Liver (tissue), 9 donors: ENCODE data around the gene DIAPH2. TPM values are rescaled to one million over a fixed set of nuclear protein-coding genes. Genes with fewer than 3 reads are reported as not detected.
"Not testable (repeated sequence)": the region's sequence is repeated elsewhere in the genome, so short reads cannot be mapped to it uniquely, and the experiment has no call there.

Experiments
- DNase-seq: peaks from one replicate; pipeline ENCODE4 v3.0.0-alpha.2; 2017; ENCODE audit warnings: low spot score
- H3K27ac ChIP-seq, 2 donors: one replicate each; pipeline ENCODE4 v1.7.0; 2013; ENCODE audit warnings: inconsistent platforms in 2 of 2, low read length in 2 of 2, control low read depth in 1 of 2, low read depth in 1 of 2, mild to moderate bottlenecking in 1 of 2
- H3K27me3 ChIP-seq, 4 donors: one replicate each; pipeline versions ENCODE4 v1.6.1 to v1.7.0; 2013; ENCODE audit warnings: low read length in 3 of 4, inconsistent platforms in 1 of 4, mild to moderate bottlenecking in 1 of 4, moderate library complexity in 1 of 4; ENCODE audit not compliant: control insufficient read depth in 4 of 4, insufficient read depth in 4 of 4
- H3K36me3 ChIP-seq, 4 donors: one replicate each; pipeline versions ENCODE4 v1.6.1 to v1.7.0; 2013; ENCODE audit warnings: low read length in 3 of 4, mild to moderate bottlenecking in 3 of 4, low read depth in 1 of 4, moderate library complexity in 1 of 4; ENCODE audit not compliant: control insufficient read depth in 4 of 4, insufficient read depth in 3 of 4
- H3K4me1 ChIP-seq, 4 donors: one replicate each; pipeline versions ENCODE4 v1.6.1 to v1.7.0; 2013; ENCODE audit warnings: low read length in 3 of 4, mild to moderate bottlenecking in 3 of 4, moderate library complexity in 1 of 4; ENCODE audit not compliant: control insufficient read depth in 4 of 4, insufficient read depth in 4 of 4
- H3K4me3 ChIP-seq, 3 donors: one replicate each; pipeline versions ENCODE4 v1.6.1 to v1.7.0; 2013; ENCODE audit warnings: low read length in 3 of 3, control low read depth in 1 of 3, low read depth in 1 of 3, mild to moderate bottlenecking in 1 of 3
- H3K9ac ChIP-seq, 2 donors: one replicate each; pipeline ENCODE4 v1.7.0; 2013; ENCODE audit warnings: low read length in 2 of 2, mild to moderate bottlenecking in 2 of 2, moderate library complexity in 2 of 2, control low read depth in 1 of 2, low read depth in 1 of 2
- H3K9me3 ChIP-seq, 4 donors: one replicate each; pipeline versions ENCODE4 v1.6.1 to v1.7.0; 2013; ENCODE audit warnings: low read length in 3 of 4; ENCODE audit not compliant: control insufficient read depth in 4 of 4
- CTCF ChIP-seq: fragments of 150-350 bp; IDR thresholded peaks from 2 replicates; pipeline ENCODE4 v1.5.1; 2017; ENCODE audit warnings: improper control_type of control experiment, low read depth, low read length; ENCODE audit not compliant: missing input control
- FOXA2 ChIP-seq: IDR thresholded peaks from 2 replicates; pipeline ENCODE4 v1.6.1; 2016; ENCODE audit warnings: antibody characterized with exemption
- GABPA ChIP-seq, 2 donors: IDR thresholded peaks in 1 of 2; conservative IDR thresholded peaks in 1 of 2; 2 replicates each; pipeline ENCODE4 v1.6.1; 2016; ENCODE audit warnings: antibody characterized with exemption in 2 of 2, mild to moderate bottlenecking in 1 of 2, moderate library complexity in 1 of 2
- HNF4A ChIP-seq, 2 donors: conservative IDR thresholded peaks; 2 replicates each; pipeline ENCODE4 v1.6.1; 2016; ENCODE audit warnings: antibody characterized with exemption in 2 of 2, mild to moderate bottlenecking in 2 of 2
- HNF4G ChIP-seq: IDR thresholded peaks from 2 replicates; pipeline ENCODE4 v1.6.1; 2016; ENCODE audit warnings: antibody characterized with exemption
- RXRA ChIP-seq, 2 donors: IDR thresholded peaks; 2 replicates each; pipeline ENCODE4 v1.6.1; 2017 to 2018; ENCODE audit warnings: antibody characterized with exemption in 2 of 2, mild to moderate bottlenecking in 1 of 2
- SP1 ChIP-seq: IDR thresholded peaks from 2 replicates; pipeline ENCODE4 v1.6.1; 2018; ENCODE audit warnings: antibody characterized with exemption, mild to moderate bottlenecking
- YY1 ChIP-seq: IDR thresholded peaks from 2 replicates; pipeline ENCODE4 v1.6.1; 2016; ENCODE audit warnings: antibody characterized with exemption, mild to moderate bottlenecking
- ZBTB33 ChIP-seq: IDR thresholded peaks from 2 replicates; pipeline ENCODE4 v1.6.1; 2016; ENCODE audit warnings: antibody characterized with exemption
- WGBS: extraction: QIAGEN DNeasy Blood & Tissue Kit; methylation state at CpG from one replicate; pipeline ENCODE4 v1.1.7; 2013; 5-methylcytosine and 5-hydroxymethylcytosine counted together
- polyA plus RNA-seq, 2 donors: library from polyadenylated mRNA; stranded (reverse) in 1 of 2; unstranded in 1 of 2; fragments of 200-250 nt in 1 of 2; fragments of >200 nt in 1 of 2; fragmentation: Nextera tagmentation in 1 of 2; extraction: Ambion mirVana in 1 of 2; gene quantifications; one replicate each; pipeline versions ENCODE4 v1.2.1 to v1.2.3, GENCODE V29; 2013 to 2015
- total RNA-seq, 2 donors: library from RNA; depleted of rRNA; stranded (reverse); fragments of >200 nt; gene quantifications; one replicate each; pipeline ENCODE4 v1.2.3, GENCODE V29; 2014
- donor health status: healthy.
- donor health status: healthy.
- donor health status: healthy.
- donor health status: healthy.
- donor health status: healthy.

DIAPH2 gene
- total and polyA plus RNA-seq, 4 donors, result 2.7 to 16.6 (median 5.3) TPM

- TF ChIP-seq CTCF, result no peak
Measured at GRCh38 chrX:96707804-96708203, 23.2 kb downstream of the DIAPH2 start (continued).

- Histone ChIP-seq H3K27ac (no peak overlapping the region), H3K36me3 (no peaks in the 10 kb centered on the region), H3K4me1 (peaks cover 0 to 5% (median 2%) of the 10 kb centered on the region in 4 donors), H3K4me3 (no peak overlapping the region), H3K9ac (no peak overlapping the region), H3K27me3 (no peaks in the 10 kb centered on the region), H3K9me3 (no peaks in the 10 kb centered on the region)
- DNase-seq, result no peak
- WGBS, result 95% methylated on average over 2 of the region's 2 CpGs
- TF ChIP-seq CTCF (no peak), GABPA (IDR thresholded peaks at IDR 0.05 in 1 of 2, conservative IDR thresholded peaks at IDR 0.05 in 1 of 2) (no peak), ZBTB33 (no peak), SP1 (no peak), RXRA (IDR thresholded peaks at IDR 0.05) (no peak), YY1 (no peak)
Measured at GRCh38 chrX:96710031-96710430, 25.4 kb downstream of the DIAPH2 start.

GRCh38 chrX:96713303-96713702, 28.7 kb downstream of the DIAPH2 start:
- Histone ChIP-seq H3K27ac (no peak overlapping the region), H3K4me3 (no peak overlapping the region), H3K27me3 (no peaks in the 10 kb centered on the region), H3K9me3 (no peaks in the 10 kb centered on the region), H3K9ac (no peak overlapping the region), H3K4me1 (peaks cover 0 to 6% (median 2%) of the 10 kb centered on the region in 4 donors), H3K36me3 (no peaks in the 10 kb centered on the region)
- DNase-seq, result no peak
- TF ChIP-seq HNF4G (peak; percentile 33), HNF4A (conservative IDR thresholded peaks at IDR 0.05) (peak; percentile 72 to 81), SP1 (peak; percentile 45), RXRA (IDR thresholded peaks at IDR 0.05) (peak in 1 of 2 donors; percentile 31), FOXA2 (peak; percentile 51), CTCF (no peak)

DNA sequence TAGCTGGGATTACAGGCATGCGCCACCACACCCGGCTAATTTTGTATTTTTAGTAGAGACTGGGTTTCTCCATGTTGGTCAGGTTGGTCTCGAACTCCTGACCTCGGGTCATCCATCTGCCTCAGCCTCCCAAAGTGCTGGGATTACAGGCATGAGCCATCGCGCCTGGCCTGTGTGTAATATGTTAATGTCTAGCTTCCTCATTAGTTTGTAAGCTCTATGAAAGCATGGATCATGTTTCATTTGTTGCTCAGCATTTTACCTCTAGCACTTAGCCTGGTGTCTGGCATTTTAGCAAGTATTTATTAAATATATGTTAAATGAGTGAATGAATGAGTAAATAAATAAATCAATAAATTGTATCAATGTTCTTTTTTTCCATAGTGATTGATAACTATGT, 29.8 kb downstream of the DIAPH2 start:
- H3K27me3 ChIP-seq, H3K4me1 ChIP-seq, H3K9me3 ChIP-seq, DNase-seq, H3K9ac ChIP-seq, H3K27ac ChIP-seq, H3K4me3 ChIP-seq, H3K36me3 ChIP-seq: not testable (repeated sequence)
- 86% methylated on average over 6 of the region's 6 CpGs for WGBS
